Activated CD8-positive, alpha-beta memory T cell treated with anti-CD3 and anti-CD28 coated beads, Interleukin-2, amount 50 U/mL, for 24 hours (primary cell): ENCODE measurements around the gene ACP4.

Experiments
- DNase-seq: peaks from one replicate; pipeline ENCODE4 v3.0.0-alpha.2; 2020; ENCODE audit errors: extremely low read depth

The ACP4 gene

DNA sequence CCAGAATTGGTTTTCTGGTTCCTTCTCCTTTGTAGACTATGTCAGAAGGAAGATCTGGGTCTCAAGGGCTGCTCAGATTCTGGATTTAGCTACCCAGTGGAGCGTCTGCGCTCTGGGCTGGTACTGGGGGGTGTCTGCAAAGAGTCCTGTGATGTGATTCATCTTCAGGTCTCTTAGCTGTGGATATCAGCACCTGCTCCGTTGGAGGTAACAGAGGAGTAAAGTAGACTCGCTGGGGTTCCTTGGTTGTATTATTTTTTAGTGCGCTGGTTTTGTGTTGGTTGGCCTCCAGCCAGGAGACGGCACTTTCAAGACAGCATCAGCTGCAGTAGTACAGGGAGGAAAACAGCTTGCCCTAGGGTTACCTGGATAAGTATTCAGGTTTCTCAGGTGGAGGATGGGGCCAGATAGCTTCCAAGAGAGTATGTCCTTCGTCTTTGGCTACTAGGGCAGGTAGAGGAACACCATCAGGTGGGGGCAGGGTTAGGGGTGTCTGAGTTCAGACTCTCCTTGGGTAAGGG, 53.5 kb downstream of the ACP4 start:
- no peak for DNase-seq

GRCh38 chr19:50844296-50844935, 54.2 kb downstream of the ACP4 start:
- no peak for DNase-seq
